Measurements from ENCODE around the gene ANKRD27.

The ANKRD27 gene

DNA sequence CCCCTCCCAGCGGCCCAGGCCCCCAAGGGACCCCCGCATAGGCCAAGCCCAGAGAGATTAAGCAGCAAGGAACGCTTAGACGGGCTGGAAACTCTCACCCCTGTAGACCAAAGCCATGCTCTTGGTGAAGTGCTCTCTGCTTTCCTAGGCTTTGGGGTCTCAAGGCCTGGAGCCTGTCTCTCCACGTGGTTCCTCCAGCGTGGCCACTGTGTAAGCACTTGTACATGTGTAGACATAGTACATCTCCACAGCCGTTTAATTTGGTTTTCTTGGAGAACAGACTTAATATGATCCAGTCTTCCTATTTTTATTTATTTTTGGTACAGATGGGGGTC is 17.7 kb upstream of the ANKRD27 start:
- no peak for DNase-seq (ENCODE audit: extremely low read depth, low read depth)
- TF ChIP-seq, protein P1, sequence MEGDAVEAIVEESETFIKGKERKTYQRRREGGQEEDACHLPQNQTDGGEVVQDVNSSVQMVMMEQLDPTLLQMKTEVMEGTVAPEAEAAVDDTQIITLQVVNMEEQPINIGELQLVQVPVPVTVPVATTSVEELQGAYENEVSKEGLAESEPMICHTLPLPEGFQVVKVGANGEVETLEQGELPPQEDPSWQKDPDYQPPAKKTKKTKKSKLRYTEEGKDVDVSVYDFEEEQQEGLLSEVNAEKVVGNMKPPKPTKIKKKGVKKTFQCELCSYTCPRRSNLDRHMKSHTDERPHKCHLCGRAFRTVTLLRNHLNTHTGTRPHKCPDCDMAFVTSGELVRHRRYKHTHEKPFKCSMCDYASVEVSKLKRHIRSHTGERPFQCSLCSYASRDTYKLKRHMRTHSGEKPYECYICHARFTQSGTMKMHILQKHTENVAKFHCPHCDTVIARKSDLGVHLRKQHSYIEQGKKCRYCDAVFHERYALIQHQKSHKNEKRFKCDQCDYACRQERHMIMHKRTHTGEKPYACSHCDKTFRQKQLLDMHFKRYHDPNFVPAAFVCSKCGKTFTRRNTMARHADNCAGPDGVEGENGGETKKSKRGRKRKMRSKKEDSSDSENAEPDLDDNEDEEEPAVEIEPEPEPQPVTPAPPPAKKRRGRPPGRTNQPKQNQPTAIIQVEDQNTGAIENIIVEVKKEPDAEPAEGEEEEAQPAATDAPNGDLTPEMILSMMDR (IDR thresholded peaks at IDR 0.05; ENCODE audit: low read depth, low read length) = no peak

DNA sequence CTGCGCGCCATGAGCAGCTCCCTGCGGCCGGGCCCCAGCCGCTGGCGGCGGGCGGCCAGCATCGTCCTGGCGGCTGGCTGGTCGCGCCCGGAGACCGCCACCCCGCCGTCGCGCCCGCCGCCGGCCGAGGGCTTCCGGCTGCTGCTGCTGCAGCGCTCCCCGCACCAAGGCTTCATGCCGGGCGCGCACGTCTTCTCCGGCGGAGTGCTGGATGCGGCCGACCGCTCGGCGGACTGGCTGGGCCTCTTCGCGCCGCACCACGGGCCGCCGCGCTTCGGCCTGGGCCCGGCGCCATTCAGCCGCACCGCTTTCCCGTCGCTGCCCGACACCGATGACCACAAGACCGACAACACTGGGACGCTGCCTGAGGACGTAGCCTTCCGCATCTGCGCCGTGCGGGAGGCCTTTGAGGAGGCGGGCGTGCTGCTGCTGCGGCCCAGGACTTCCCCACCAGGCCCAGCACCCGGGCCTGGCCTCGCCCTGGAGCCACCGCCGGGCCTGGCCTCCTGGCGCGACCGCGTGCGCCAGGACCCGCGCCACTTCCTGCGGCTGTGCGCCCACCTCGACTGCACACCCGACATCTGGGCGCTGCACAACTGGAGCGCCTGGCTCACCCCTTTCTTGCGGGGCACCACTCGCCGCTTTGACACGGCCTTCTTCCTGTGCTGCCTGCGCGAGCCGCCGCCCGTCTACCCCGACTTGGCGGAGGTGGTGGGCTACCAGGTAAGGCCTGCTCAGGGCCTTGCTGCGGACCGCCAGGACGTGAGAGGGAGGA is 17.2 kb upstream of the ANKRD27 start:
- DNase-seq (ENCODE audit: extremely low read depth, low read depth) = peak; percentile 22
- TF ChIP-seq, protein P1 (IDR thresholded peaks at IDR 0.05; ENCODE audit: low read depth, low read length) = no peak

DNA sequence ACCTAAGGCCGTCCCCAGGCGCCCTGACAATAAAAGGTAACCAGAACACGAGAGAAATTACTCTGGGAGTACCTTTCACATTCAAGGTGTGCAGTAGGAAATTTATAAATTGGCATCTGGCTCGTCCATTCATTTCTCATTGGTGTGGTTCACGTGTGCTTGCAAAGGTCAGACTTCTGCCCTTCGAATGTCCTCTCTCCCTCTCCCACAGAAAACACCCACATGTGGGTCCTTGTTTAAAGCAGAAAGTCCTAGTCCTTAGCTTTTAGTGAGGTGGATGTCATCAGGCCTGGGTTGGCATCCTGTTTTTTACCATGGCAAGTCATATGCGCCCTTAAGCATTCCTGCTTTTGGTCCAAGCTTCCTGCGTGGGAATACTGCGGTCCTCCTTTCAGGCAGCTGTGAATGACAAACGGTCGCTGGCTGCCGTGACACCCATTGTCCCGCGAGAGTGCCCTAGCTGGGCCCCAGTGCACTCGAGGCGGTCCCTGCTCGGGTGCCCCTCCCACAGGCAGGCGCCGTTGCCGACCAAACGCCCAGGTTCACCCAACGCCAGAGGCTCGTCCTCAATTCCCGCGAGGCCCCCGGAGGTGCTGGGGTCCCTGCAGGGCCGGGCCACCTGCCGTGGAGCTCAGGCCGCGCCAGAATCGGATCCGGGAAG is 16.4 kb upstream of the ANKRD27 start, which contains the start of gene NUDT19:
TSS of gene NUDT19 (plus strand) at position 531 of the 661 bp plus-strand sequence. CDS start 140 bp downstream, outside the sequence.
- DNase-seq (ENCODE audit: extremely low read depth, low read depth) = peak; percentile 35
- TF ChIP-seq, protein P1 (IDR thresholded peaks at IDR 0.05; ENCODE audit: low read depth, low read length) = no peak

DNA sequence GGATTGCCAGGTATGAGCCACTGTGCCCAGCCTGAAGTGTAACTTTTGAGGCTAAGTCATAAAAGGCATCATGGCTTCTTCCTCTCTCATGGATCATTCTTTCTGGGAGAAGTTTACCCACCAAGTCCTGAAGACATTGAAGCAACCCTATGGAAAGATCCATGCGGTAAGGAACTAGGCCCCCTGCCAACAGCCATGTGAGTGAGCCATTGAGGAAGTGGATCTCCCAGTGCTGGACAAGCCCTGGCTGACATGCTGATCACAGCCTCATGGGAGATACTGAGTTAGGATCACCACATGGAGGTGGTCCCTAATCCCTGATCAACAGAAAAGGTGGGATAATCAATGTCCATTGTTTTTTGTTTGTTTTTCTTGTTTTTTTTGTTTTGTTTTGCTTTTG is 13.3 kb upstream of the ANKRD27 start:
- DNase-seq (ENCODE audit: extremely low read depth, low read depth) = no peak
- TF ChIP-seq, protein P1 (IDR thresholded peaks at IDR 0.05; ENCODE audit: low read depth, low read length) = no peak

DNA sequence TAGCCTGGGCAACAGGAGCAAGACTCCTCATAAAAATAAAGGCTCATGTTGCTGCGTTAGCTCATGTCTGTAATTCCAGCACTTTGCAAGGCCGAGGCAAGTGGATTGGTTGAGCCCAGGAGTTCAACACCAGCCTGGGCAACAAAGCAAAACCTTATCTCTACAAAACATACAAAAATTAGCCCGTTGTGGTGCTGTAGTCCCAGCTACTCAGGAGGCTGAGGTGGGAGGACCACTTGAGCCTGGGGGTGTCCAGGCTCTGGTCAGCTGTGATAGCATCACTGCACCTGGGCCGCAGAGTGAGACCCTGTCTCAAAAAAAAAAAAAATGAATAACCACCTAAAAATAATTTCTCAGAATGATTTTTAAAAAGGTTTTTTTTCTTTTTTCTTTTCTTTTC is 12.7 kb upstream of the ANKRD27 start:
- TF ChIP-seq, protein P1 (IDR thresholded peaks at IDR 0.05; ENCODE audit: low read depth, low read length) = no peak
- no peak for DNase-seq (ENCODE audit: extremely low read depth, low read depth)

DNA sequence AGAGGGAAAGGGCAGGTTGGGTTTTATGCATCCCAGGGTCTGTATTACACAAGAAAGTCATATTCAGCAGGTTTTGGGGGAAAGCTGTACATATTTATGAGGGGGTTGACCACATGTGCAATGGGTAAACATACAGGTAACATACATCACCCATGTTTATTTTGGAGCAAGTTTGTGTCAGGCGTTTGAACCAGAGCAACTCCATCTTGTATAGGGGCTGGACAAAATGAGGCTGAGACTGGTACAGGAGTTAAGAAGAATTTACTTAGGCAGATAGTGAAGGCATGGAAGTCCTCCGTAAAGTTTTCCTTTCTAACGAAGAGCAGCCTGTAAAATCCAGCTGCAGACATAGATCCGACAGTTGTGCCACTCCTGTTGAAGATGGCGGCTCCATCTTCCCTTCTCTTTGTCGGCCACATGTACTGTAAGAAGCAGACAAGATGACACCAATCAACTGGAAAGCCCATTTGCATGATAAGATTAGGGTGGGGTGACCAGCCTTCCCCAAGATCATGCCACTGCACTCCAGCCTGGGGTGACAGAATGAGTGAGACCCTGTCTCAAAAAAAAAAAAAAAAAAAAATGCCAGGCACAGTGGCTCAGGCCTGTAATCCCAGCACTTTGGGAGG is 12.0 kb upstream of the ANKRD27 start:
- no peak for DNase-seq (ENCODE audit: extremely low read depth, low read depth)
- TF ChIP-seq, protein P1 (IDR thresholded peaks at IDR 0.05; ENCODE audit: low read depth, low read length) = no peak

DNA sequence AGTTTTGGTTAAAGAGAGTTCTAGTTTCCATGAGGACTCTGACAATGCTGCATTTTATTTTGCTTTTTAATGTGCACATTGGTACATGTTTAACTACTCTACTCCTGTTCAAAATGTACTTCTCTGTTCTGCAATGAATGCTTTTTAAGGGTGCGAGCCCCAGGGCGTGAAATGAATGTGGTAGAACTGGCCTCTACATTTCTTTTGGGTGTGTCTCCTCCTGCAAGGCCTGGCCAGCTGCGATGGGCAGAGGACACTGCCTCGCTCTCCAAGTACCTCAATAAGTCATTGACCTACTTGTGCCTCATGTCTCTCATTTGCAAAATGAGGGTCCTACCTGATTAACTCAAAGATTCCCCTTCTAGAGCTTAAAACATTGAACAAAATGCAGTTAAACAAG is 7.3 kb upstream of the ANKRD27 start:
- no peak for DNase-seq (ENCODE audit: extremely low read depth, low read depth)
- TF ChIP-seq, protein P1 (IDR thresholded peaks at IDR 0.05; ENCODE audit: low read depth, low read length) = no peak
